ENCODE measurements around the gene AMPH.
"Not testable (repeated sequence)": the region's sequence is repeated elsewhere in the genome, so short reads cannot be mapped to it uniquely, and the experiment has no call there.

Gene AMPH

DNA sequence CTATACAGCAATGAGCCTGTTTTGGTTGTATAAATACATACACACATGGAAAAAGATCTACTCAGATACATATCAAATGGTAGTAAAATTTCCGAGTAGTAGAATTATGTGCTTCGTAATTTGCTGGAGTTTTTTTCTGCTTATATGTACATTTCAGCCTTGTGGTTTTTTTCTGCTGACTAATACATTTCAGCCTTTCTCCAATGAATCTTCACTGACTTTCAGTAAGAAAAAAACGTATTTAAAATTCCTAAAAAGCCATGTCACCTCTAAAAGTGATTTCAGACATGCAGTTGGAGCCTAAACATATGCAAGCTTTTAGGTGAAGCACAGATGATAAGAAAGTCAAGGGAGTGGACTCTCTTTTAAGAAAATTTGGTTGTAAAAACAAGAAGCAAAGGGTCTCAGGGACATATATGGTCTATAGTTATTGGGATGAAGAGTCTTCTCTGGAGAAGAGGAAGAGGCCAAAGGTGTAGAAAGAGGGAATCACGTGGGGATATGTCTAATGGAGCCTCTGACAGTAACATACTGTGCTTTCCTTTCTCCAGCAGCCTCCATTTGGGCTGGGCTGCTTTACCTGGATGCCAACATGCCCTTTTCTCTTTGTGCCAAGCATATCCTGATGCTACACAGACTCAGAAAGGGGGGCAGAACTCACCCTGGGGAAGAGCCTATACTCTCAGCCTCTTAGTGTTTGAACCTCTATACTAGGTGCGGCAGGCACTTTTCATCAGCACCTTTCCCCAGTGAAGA lies 2.4 kb downstream of the AMPH start:
- no peak for DNase-seq (ENCODE audit: low read depth in 2 of 2)

DNA sequence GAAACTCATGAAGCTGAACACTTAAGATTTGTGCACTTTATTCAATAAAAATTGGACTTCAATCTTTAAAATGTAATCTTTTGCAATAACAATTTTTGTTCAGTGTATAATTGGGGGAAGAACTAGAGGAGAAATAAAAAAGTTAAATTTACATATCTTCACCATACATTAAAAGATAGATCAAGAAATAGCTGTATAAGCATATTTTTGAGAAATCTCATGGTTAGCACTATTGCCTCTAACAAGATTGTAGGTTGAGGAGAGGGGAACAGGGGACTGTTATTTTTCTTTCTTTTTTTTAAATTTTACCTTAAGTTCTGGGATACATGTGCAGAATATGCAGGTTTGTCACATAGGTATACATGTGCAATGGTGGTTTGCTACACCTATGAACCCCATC lies 5.3 kb downstream of the AMPH start:
- DNase-seq (ENCODE audit: low read depth in 2 of 2) = no peak

DNA sequence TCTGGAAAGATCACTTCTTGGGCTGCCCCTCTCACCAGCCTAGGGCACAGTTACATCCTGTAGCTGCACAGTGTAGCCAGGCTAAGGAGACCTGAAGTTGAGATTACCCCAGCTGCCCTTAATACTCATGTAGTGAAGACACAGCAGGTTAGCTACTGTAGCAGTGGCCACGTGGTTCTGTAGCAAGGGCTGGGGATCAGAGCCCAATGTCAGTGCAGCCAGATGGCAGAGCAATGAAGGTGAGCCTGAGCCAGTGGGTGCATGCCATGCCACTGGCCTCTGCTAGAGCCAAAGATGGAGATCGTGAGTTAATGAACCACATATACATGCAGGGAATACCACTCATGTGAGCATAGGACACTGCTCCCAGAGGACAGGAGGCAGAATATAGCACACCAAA lies 15.5 kb downstream of the AMPH start:
- no peak for DNase-seq (ENCODE audit: low read depth in 2 of 2)

DNA sequence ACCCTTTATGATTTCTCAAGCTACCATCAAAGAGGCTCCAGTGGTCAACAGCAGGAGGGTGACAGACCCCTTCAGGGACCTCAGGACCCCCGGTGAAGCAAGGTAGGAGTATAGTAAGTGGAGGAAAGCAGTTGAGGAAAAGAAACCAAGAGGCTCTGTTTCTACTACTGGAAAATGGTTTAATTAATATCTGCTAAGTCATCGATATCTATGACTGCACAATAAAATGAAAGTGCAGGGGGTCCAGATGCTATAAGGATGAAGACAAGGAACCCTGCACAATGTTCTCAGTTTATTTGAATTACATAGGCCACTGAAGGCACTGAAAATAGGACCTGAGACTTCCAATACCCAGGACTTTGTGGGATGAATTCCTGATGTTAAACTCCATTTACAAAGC lies 23.7 kb downstream of the AMPH start:
- no peak for DNase-seq (ENCODE audit: low read depth in 2 of 2)

DNA sequence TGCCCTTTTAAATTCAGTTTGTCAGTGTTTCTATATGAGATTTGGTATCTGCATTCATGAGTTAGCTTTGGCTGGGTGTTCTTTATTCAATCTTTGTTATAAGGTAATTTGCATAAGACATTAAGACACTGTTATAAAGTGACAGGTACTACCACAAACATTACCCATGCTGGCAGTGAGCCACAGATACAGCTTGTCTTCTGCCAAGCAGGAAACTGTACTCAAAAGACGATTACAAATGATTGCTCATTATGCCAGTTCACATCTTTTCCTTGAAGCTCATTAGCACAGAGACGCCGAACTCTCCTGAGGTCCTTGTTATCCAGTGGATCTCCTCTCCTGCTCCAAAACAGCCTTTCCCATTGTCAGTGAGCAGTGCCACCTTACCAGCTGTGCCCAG lies 30.4 kb downstream of the AMPH start:
- no peak for DNase-seq (ENCODE audit: low read depth in 2 of 2)

DNA sequence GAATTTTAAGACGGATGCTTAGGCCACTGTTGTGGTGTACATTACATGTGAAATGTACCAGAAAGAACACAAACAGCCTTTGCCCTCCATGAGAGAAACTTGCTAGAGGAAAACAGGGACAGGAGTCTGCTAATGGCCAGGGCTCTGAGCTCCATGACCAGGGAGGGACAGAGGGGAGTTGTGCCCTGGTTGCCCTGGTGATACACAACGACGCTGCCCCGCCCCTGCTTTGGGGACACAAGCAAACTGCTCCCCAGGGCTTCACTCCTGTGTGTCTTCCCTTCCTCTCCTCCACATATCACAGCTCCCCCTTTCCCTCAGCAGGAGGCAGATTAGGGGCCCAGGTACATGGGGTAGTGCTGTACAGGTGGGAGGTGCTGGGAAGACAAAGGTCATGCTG lies 36.2 kb downstream of the AMPH start:
- no peak for DNase-seq (ENCODE audit: low read depth in 2 of 2)

DNA sequence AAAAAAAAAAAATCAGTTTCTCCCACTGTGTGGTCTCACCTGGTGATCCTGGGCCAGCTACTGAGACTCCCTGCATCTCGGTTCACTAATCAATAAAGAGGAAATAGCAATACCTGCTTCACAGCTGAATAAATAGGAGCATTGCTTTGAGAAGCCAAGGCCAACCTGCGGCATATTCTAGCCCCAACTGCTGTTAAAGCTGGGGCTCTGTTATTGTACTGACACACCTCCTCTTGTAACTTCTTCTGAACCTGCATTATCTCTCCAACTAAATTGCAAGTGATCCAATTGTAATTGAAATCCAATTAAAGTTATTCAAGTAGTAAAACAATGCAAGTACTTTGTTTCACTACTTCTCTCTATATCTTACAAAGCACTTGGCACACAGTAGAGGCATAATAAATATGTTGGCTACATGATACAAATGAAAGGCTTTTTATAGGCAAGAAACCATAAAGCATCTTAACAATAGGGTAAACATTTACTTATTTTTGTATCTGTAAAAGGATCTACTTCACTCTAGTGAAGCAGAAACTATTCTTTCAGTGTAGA lies 38.4 kb downstream of the AMPH start:
- no peak for DNase-seq (ENCODE audit: low read depth in 2 of 2)

DNA sequence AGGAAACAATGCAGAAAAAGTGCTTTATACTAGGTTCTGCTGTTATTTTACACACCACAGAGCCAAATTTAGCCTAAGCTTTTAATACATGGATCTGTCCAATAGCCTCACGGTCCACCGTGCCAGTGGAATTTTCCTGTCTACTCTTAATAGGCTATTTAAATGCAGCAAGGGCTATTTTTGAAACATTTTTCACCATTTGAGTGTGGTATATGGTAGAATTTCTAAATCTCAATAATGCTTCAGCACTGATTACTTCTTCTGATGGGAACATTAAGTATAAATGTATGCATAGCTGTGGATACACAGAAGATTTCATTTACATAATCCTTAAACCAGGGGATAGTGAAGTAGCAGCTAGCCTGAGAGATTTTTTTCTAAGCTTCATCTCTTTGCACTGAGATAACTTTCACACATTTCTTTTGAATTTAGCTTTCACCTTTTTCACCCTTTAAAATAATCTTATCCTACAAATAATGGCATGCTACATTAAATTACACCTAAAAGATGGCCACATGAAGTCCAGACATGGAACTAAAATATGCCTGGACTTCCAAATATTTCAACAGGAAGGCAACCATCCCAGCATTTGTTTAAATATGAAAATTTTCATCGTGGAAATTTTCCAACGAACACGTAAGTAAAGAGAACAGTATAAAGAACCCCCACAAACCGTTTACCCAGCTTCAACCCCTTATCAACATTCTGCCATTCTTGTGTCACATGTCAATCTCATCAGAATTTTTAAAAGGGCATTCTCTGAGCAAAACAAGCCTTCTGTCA lies 45.4 kb downstream of the AMPH start:
- no peak for DNase-seq (ENCODE audit: low read depth in 2 of 2)

DNA sequence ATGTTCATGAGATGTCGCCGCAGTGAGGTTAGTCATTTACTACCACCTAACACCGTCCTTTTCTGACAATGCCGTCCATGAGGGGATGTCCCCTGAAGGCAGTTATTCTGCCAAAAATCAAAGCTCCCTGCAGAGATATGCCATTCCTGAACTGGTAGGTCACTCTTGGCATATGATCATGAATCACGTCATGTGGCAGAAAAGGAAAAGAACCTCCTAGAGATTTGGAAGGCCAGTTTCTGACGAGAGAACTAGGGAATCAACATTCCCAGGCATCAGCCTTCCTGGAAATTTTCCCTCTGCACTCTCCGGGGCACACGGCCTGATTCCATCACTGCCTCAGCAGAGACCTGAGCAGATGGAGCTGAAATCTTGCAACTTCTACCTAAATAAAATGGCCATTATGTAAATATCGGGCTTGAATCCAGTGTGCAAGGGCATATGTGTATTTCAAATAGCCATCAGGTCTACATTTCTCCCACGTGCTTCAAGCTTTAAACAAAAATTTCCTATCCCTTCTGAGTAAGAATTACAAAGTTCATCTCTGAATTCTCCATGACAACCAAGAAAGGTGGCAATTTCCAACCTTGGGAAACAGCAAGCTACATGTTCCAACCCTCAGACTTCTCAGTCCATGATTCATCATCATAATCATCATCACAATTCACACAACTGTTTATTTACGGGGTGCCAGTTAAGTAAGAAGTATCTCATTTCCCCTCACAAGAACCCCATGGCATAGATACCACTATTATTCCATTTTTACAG lies 46.5 kb downstream of the AMPH start:
- no peak for DNase-seq (ENCODE audit: low read depth in 2 of 2)

DNA sequence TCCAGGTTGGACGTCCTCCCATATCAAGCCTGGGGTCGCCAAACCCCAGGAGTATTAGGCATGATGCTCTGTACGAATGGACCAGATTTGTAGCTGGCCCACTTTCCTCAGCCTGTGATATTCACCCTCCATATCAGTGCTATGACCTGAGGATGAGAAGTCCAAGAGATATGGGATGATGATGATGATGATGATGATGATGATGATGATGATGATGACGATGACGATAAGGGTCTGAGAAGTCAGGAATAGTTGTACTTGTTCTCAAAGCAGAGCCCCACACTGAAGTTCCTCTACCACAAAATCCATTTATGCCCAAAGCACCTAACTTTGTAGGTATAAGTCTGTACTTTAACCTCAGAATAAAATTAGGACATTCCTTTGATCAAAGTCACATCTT lies 50.7 kb downstream of the AMPH start:
- DNase-seq (ENCODE audit: low read depth in 2 of 2) = no peak

DNA sequence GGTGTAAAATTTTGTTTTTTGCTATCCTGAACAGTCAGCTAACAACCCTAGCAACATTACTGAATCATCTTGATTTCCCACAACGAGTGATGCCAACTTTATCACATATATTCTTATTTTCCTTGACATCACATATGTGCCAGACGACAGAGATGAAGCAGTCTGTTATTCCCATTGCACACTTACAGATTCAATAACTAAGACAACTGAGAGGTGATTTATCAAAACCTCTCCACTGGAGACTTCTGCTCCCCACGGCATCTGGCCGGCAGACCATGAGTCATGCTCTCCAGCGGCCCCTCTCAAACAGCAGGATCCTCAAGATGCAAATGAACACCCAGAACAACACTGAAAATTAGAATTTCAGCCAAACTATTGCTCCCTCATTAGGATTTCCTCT lies 57.1 kb downstream of the AMPH start:
- DNase-seq (ENCODE audit: low read depth in 2 of 2) = no peak

DNA sequence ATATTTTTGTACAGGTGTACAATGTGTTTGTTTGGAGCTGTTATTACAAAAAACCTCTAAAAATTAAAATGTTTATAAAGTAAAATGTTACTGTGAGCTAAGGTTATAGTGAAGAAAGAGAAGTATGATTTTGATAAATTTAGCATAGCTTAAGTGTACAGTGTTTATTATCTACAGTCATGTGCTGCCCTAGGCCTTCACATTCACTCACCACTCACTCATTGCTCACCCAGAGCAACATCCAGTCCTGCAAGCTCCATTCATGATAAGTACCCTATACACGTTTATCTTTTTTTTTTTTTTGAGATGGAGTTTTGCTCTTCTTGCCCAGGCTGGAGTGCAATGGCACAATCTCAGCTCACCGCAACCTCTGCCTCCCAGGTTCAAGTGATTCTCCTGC lies 59.6 kb downstream of the AMPH start:
- DNase-seq (ENCODE audit: low read depth in 2 of 2) = not testable (repeated sequence)

DNA sequence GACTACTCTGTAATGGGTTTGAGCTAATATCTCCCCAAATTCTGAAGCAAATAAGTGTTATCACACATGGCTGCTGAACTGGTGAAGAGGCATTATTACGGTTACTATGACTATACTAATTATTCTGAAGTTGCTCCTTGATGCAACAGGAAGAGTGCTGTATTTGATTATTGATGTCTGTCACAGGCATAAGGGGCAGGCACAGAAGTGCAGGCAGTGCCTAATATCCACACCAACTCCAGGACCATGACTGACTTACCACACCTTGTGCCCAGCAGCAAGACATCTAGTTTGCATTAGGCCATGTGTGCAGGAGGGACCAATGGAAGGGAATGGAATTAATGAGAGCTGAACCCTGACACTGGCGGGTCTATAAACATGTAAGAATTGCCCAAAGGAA lies 62.7 kb downstream of the AMPH start:
- DNase-seq (ENCODE audit: low read depth in 2 of 2) = no peak

DNA sequence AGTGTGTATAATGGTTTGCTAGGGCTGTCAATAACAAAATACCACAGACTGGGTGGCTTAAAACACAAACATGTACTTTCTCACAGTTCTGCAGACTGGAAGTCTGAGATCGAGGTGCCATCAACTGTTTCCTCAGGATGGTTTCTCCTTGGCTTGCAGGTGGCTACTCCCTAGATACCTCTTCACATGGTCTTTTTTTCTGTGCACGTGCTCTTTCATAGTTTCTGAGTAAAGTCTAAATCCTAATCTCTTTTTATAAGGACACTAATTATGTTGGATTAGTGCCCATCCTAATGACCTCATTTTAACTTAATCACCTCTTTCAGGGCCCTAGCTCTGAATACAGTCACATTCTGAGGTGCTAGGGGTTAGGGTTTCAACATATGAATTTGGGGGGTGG lies 65.9 kb downstream of the AMPH start:
- DNase-seq (ENCODE audit: low read depth in 2 of 2) = no peak

DNA sequence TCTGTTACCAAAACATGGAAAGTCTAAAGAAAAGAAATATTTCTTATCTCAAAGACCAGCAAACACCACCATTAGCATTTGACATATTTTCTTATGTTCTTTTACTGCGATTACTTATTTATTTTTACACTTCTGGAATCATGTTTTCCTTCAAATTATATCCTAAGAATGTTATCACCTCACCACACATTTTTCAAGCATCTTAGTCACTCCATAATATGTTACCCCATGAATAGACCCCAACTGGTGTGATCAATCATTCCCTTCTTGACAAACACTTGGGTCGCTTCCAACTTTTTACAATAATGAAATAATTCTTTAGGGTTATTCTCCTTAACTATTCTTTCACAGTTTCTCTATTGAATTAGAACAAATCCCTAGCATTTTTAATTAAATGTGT lies 67.4 kb downstream of the AMPH start:
- no peak for DNase-seq (ENCODE audit: low read depth in 2 of 2)

DNA sequence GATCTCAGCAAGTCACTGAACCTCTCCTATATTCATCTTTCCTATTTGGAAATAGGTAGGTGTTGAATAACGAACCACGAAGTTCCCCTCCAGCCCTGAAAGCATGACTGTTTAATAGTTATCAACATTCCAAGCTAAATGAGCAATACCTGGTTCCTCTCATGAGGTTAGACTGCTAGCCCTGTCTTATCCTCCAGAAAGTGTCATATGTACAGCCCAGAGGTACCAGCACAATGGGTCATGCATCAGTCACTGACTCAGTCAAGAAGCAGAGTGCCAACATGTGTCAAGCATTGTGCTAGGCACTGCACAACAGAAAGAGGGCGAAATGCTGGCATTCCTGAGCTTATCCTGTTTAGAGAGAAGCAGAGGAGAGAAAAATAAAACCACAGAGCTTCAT lies 70.0 kb downstream of the AMPH start:
- no peak for DNase-seq (ENCODE audit: low read depth in 2 of 2)

DNA sequence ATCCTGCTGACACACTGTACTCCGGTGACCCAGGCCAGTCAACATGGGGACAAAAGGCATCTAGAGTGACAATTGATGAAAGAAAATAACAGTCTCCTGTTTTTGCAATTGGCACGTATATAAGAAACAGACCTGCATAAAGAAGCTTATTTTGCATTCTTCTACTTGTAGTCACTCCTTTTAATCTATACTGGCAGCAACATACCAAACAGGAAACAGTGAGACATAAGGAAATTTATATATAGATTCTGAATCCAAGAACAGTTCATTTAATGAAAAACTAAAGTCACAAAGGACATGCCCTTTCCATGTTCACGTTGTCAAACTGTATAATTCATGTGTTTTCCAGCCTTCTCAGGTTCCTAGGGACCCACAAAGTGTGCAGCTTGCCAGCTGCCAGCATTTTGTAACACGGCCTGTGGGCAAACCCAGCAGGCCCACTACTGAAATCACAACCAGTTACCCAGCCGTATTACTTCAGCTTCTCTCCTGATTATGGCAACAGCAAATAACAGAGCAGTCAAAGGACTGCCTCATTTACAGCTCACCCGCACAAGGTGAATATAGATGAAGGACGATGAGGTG lies 72.3 kb downstream of the AMPH start:
- no peak for DNase-seq (ENCODE audit: low read depth in 2 of 2)

DNA sequence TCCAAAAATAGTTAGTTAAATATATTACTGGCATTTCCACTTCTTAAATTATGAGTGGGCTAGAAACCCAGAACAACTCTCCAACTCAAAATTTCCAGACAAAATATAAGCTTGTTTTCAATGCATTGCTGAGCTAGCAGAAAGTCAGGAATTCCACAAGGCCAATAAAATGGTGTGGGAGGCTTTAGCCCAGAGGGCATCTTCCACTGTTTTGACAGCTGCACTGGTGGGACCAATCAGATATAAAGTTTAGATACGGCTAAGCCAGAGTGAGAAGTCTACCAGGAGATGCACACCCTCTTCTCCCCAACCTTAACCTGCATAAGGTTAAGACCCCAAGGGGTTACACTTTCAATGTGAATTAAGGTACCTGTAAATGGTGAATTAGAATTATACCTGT lies 76.6 kb downstream of the AMPH start:
- no peak for DNase-seq (ENCODE audit: low read depth in 2 of 2)

DNA sequence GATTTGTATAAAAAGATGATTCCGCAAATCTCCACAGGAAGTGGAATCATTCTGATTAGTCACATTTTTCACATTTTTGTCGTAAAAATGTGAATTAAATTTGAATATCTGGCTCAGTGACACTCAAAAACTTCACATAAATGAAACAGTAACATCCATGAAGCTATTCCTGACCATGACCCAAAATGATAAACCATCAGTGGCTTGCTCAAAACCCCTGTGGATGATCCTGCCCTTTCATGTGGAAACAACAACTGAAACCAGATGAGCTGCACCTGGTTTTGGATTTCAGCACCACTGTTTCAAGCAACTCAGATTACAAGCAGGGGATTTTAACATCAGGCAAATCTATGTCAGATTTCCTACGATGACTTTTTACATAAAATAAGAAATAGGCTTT lies 80.3 kb downstream of the AMPH start:
- DNase-seq (ENCODE audit: low read depth in 2 of 2) = no peak

DNA sequence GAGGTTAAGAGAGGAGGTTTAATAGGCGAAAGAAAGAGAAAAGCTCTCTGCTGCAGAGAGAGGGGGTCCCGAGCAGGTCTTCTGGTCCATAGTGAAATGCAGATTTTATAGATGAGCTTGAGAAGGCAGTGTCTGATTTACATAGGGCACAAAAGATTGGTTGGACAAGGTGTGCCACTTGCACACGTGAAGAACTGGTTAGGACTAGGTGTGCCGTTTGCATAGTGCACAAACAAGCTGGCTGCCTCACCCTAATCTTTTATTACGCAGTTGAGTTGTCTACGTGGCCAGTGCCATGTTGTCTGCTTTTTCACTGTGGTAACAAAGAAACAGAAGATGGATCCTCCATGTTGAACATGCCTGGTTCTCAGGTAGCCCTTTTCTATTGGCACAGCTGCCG lies 82.6 kb downstream of the AMPH start:
- no peak for DNase-seq (ENCODE audit: low read depth in 2 of 2)

DNA sequence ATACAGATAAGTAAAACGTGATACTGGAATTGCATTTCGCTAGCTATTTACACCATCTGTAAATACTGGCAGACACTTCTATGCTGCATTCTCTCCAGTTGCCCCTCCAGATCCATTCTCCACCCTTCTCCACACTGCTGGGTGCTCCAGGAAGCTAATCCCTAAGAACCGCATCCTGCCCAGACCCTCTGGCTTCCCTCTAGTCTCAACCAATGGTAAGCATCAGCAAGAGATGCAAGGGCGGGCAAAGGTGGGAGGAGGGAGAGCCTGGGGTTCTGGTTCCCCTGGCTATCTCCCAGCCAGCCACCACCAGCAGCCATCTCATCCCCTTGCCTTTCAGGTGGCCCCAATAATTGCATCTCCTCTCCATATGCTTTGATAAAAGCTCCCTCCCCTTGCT lies 84.4 kb downstream of the AMPH start:
- DNase-seq (ENCODE audit: low read depth in 2 of 2) = no peak

DNA sequence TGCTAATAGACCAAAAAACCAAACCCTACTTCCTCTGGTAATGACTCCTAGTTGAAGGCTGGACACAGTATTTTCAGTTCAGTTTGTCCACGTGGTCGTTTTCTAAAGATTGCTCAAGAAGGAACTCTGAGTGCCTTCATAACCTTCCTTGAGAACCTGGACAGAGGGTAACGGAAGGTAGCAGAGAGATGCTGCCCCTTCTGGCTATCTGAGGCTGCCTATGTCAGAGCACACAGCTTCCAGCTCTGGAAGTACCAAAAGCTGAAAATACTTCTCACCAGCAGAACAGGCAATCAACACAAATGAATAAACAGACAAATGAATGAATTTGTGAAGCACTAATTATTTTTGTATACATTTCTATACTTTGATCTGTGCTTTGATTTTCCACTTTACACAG lies 85.2 kb downstream of the AMPH start:
- no peak for DNase-seq (ENCODE audit: low read depth in 2 of 2)

Measured in stimulated activated CD8-positive, alpha-beta memory T cell treated with anti-CD3 and anti-CD28 coated beads, Interleukin-7, amount 100 ng/mL, for 1 hour (primary cell).